PC-3 (cell line): ENCODE results near the gene USP27X. TPM values are rescaled to one million over a fixed set of nuclear protein-coding genes. Genes with fewer than 3 reads are reported as not detected.

Experiments
- ATAC-seq: fragments of 200-7000 bp; cut with Tn5 transposase; 2 replicates; pipeline ENCODE4 v1.9.1; 2020; ENCODE audit warnings: mild to moderate bottlenecking, moderate library complexity
- BruUV-seq: library from RNA; stranded (reverse); fragments of 400-500 nt; replicated peaks from 2 replicates; lab custom pipeline; 2021; lab: Mats Ljungman, UMichigan
- CTCF ChIA-PET: fragments of 300-600 bp; sonication (Branson Sonifier 250); formaldehyde crosslinking; loops from one replicate; lab custom pipeline; 2022; ENCODE audit warnings: antibody characterized with exemption; lab: Charles Lee
- POLR2A ChIA-PET: fragments of 300-600 bp; sonication (Branson Sonifier 250); formaldehyde crosslinking; loops from one replicate; lab custom pipeline; 2022; ENCODE audit warnings: antibody characterized with exemption; ENCODE audit not compliant: unreplicated experiment; lab: Charles Lee
- DNase-seq: peaks from one replicate; pipeline ENCODE4 v3.0.0-alpha.2; 2015
- H2AFZ ChIP-seq: fragments of 300-600 bp; sonication (generic); 2 replicates; pipeline ENCODE4 v1.6.0; 2016; ENCODE audit warnings: antibody characterized with exemption, low read length
- H3F3A ChIP-seq: fragments of 300-600 bp; sonication (generic); one replicate; pipeline ENCODE4 v1.6.0; 2017; ENCODE audit warnings: antibody characterized with exemption, low read length, control low read depth, mild to moderate bottlenecking; ENCODE audit not compliant: unreplicated experiment
- H3K27ac ChIP-seq: fragments of 300-600 bp; sonication (generic); 2 replicates; pipeline ENCODE4 v1.5.1; 2016; ENCODE audit warnings: mild to moderate bottlenecking, low read length
- H3K27me3 ChIP-seq: fragments of 300-600 bp; sonication (generic); 2 replicates; pipeline ENCODE4 v1.6.1; 2016; ENCODE audit warnings: low read length, mixed read lengths
- H3K36me3 ChIP-seq: fragments of 300-600 bp; sonication (generic); 2 replicates; pipeline ENCODE4 v1.6.1; 2016; ENCODE audit warnings: low read depth, mixed run types, low read length, mixed read lengths
- H3K4me1 ChIP-seq: fragments of 300-600 bp; sonication (generic); 2 replicates; pipeline ENCODE4 v1.5.1; 2016; ENCODE audit warnings: low read length; ENCODE audit not compliant: insufficient read depth
- H3K4me2 ChIP-seq: fragments of 300-600 bp; sonication (generic); 2 replicates; pipeline ENCODE4 v1.6.0; 2016; ENCODE audit warnings: low read length
- H3K4me3 ChIP-seq: fragments of 300-600 bp; sonication (generic); 2 replicates; pipeline ENCODE4 v1.5.1; 2016; ENCODE audit warnings: mild to moderate bottlenecking, low read length, mixed read lengths
- H3K79me2 ChIP-seq: fragments of 300-600 bp; sonication (generic); 2 replicates; pipeline ENCODE4 v1.6.1; 2017; ENCODE audit warnings: low read length, mixed read lengths
- H3K9ac ChIP-seq: fragments of 300-600 bp; sonication (generic); 2 replicates; pipeline ENCODE4 v1.6.0; 2016; ENCODE audit warnings: mild to moderate bottlenecking, low read length
- H3K9me2 ChIP-seq: fragments of 300-600 bp; sonication (generic); replicated peaks from 2 replicates; pipeline ENCODE4 v1.6.1; 2016; ENCODE audit warnings: mixed run types, low read length, mixed read lengths
- H3K9me3 ChIP-seq: fragments of 300-600 bp; sonication (generic); 2 replicates; pipeline ENCODE4 v1.6.1; 2016; ENCODE audit warnings: low read length, mixed read lengths
- H4K20me1 ChIP-seq: fragments of 300-600 bp; sonication (generic); 2 replicates; pipeline ENCODE4 v1.6.1; 2016; ENCODE audit warnings: low read length, mixed read lengths
- EZH2 ChIP-seq: fragments of 300-600 bp; sonication (generic); IDR thresholded peaks from one replicate; pipeline ENCODE4 v1.6.1; 2017; ENCODE audit warnings: antibody characterized with exemption, mild to moderate bottlenecking, low read length; ENCODE audit not compliant: unreplicated experiment
- EZH2phosphoT487 ChIP-seq: fragments of 300-600 bp; sonication (generic); IDR thresholded peaks from 2 replicates; pipeline ENCODE4 v1.6.1; 2018; ENCODE audit warnings: mild to moderate bottlenecking, antibody characterized with exemption, low read length, borderline replicate concordance
- intact Hi-C: fragments of 100-400 bp; cut with micrococcal nuclease; formaldehyde crosslinking; loops from 2 replicates; pipeline ENCODE4 v1.9.0; 2023
- total RNA-seq: library from RNA; depleted of rRNA; stranded (reverse); fragments of >200 nt; gene quantifications from 2 replicates; pipeline ENCODE4 v1.2.3, GENCODE V29; 2014
- TF ChIP-seq, protein P1 (sequence below): fragments of 300-600 bp; sonication (generic); conservative IDR thresholded peaks from 2 replicates; pipeline ENCODE4 v1.5.1; 2017; ENCODE audit warnings: antibody characterized with exemption, low read depth, mild to moderate bottlenecking, low read length

The USP27X gene
- total RNA-seq, 1 experiment from 2014 or later = 0.62 TPM

DNA sequence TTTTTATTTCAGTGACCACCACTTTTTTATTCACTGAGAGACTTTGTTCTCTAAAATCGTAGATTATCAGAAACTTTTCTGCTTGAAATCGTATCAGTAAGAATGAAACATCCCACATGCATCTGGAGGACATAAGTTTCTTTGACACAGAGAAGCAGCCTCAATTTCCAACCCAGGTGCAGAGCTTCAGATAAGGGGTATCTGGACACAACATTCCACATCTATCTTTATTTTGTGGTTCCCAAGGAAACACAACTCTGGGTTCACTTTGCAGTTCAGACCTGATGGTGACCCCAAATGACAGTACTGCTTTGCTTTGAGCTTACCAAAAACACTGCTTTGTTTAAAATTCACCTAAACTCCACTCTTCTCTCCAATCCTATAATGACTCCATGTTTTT, 41.8 kb downstream of the USP27X start:
- no peak for ATAC-seq
- Histone ChIP-seq H3K4me3 (no peak overlapping the region), H3K9ac (no peak overlapping the region), H3K36me3 (0 out of 2 replicates have a peak, but pooled peaks cover 4% of the 10 kb centered on the region), H3K9me2 (no peaks in the 10 kb centered on the region), H2AFZ (peak overlapping the region; percentile 92; the same call in 1 of the 2 replicates), H3K27me3 (no peaks in the 10 kb centered on the region), H4K20me1 (no peaks in the 10 kb centered on the region), H3K4me2 (no peak overlapping the region), H3F3A (no peaks in the 10 kb centered on the region), H3K9me3 (no peaks in the 10 kb centered on the region), H3K79me2 (0 out of 2 replicates have a peak, but pooled peaks cover 5% of the 10 kb centered on the region), H3K27ac (no peak overlapping the region), H3K4me1 (peaks cover 6% of the 10 kb centered on the region)
- no peak for DNase-seq
- no TSS peak for BruUV-seq
- POLR2A ChIA-PET = no interaction called here
- intact Hi-C loops = loop anchor here (5.0 kb wide), 1 partner anchor 44 kb away; the partner anchor contains the start of gene USP27X
- CTCF ChIA-PET = no interaction called here
- TF ChIP-seq, protein P1, sequence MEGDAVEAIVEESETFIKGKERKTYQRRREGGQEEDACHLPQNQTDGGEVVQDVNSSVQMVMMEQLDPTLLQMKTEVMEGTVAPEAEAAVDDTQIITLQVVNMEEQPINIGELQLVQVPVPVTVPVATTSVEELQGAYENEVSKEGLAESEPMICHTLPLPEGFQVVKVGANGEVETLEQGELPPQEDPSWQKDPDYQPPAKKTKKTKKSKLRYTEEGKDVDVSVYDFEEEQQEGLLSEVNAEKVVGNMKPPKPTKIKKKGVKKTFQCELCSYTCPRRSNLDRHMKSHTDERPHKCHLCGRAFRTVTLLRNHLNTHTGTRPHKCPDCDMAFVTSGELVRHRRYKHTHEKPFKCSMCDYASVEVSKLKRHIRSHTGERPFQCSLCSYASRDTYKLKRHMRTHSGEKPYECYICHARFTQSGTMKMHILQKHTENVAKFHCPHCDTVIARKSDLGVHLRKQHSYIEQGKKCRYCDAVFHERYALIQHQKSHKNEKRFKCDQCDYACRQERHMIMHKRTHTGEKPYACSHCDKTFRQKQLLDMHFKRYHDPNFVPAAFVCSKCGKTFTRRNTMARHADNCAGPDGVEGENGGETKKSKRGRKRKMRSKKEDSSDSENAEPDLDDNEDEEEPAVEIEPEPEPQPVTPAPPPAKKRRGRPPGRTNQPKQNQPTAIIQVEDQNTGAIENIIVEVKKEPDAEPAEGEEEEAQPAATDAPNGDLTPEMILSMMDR = no peak
- TF ChIP-seq EZH2phosphoT487 = no peak
- TF ChIP-seq EZH2 = no peak

DNA sequence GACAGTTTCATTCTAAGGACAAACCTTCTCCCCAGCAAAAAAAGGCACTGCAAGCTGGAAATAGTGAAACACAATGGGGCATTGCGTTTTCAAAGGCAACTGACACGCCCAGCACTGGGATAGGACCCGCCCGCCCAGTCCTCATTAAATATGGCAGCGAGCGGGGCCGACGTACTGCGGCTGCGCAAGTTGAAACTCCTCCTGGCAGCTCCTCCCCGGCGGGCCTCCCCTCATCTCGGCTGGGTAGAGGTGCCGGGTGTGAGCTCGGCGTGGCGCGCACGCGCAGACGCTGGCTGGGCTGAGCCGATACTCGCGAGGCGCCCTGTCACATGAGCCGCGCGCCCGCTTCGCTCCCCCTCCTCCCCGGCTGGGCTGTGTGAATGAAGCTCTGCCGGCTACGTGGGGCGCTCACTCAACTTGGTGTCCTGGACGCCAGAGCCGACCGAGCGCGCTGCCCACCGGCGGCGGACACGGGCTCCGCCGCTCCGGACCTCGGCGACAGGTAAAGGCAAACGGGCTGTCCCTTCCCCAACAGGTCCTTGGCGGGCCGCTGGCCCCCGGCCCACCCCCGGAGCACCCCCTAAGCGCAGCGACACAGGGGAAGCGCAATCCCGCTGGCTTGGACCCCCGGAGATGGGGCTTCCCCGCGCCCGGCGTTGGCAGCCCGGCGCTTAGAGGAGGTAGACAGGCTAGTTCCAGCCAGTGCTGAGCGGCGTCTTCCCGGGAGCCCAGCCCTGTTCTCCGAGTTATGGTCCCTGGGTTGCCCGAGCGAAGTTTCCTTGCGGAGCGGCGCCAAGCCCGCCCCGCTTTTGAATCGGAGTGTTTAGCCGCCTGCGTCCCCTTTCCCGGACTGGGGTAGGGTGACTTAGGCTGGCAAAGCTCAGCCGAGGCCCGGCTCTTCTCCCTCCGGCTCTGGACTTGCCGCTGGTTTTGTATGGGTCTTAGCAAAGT, 43.3 kb downstream of the USP27X start, which contains the start of gene CLCN5:
Gene CLCN5, plus strand, starts transcription at position 306 of the 951 bp plus-strand sequence. CDS start 2,703 bp downstream, outside the sequence.
- peak; percentile 94 for DNase-seq
- Histone ChIP-seq H3K4me3 (peak within 1 kb of the TSS; percentile 87), H3K4me2 (peak within 1 kb of the TSS; percentile 96), H4K20me1 (no peaks in the 10 kb centered on the region), H3K4me1 (peaks cover 6% of the 10 kb centered on the region), H3K9ac (peak within 1 kb of the TSS; percentile 77), H3K9me3 (no peaks in the 10 kb centered on the region), H2AFZ (peak within 1 kb of the TSS; percentile 92), H3K27me3 (no peaks in the 10 kb centered on the region), H3F3A (no peaks in the 10 kb centered on the region), H3K79me2 (0 out of 2 replicates have a peak, but pooled peaks cover 5% of the 10 kb centered on the region), H3K36me3 (0 out of 2 replicates have a peak, but pooled peaks cover 4% of the 10 kb centered on the region), H3K9me2 (no peaks in the 10 kb centered on the region), H3K27ac (no peak within 1 kb of the TSS)
- no TSS peak for BruUV-seq
- ChIA-PET POLR2A (interaction anchor here (0.6 to 1.2 kb wide), 3 partner anchors 12 to 732 kb away, joined by 3 to 6 read pairs (median 5); no protein-coding TSS in a partner anchor), CTCF (interaction anchor here (0.6 to 1.4 kb wide), 5 partner anchors 12 to 1294 kb away, joined by 4 to 7 read pairs (median 4); no protein-coding TSS in a partner anchor)
- TF ChIP-seq EZH2phosphoT487 (no peak), EZH2 (no peak)
- TF ChIP-seq, protein P1 = no peak
- ATAC-seq = peak; percentile 94
- intact Hi-C loops = loop anchor here (5.0 kb wide), 1 partner anchor 45 kb away; the partner anchor contains the start of gene USP27X
